ENCODE results near the gene KHDC4. TPM values are rescaled to one million over a fixed set of nuclear protein-coding genes. Genes with fewer than 3 reads are reported as not detected.

Gene KHDC4
- total RNA-seq, 1 donor from 2014 or later, result 91.5 TPM

DNA sequence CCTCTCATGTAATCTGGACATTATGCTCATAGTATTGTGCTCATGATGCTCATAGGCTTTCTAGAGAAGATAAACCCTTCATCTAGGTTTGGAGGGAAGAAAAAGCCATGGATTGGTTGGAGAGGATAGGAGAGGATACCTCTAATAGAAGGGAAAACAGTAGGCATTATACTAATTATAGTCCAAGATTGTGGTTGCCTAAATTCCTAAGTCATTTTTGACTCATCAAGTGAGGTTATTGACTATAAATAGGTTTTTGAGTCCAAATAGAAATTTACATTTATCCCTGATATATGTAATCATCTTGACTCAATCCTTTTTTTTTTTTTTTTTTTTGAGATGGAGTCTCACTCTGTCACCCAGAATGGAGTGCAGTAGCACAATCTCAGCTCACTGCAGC lies 69.8 kb downstream of the KHDC4 start:
- no peak overlapping the region for H3K9ac ChIP-seq
- H2AFZ ChIP-seq (replicated peaks), result no peak overlapping the region
- Mint-ChIP-seq H3K36me3 (peaks cover under 1% of the 10 kb centered on the region), H3K4me1 (peaks cover 9% of the 10 kb centered on the region), H3K27ac (no peak overlapping the region), H3K9me3 (no peaks in the 10 kb centered on the region), H3K27me3 (ENCODE audit: insufficient read depth, low read depth) (peaks cover 7% of the 10 kb centered on the region), H3K4me3 (no peak overlapping the region)
- H3K9me3 ChIP-seq (ENCODE audit: low read depth), result no peaks in the 10 kb centered on the region
- no peak overlapping the region for H3K4me3 ChIP-seq
- TF ChIP-seq EZH2 (IDR thresholded peaks at IDR 0.05) (no peak), EZH2phosphoT487 (IDR thresholded peaks at IDR 0.05) (no peak)
- TF ChIP-seq, protein P1, sequence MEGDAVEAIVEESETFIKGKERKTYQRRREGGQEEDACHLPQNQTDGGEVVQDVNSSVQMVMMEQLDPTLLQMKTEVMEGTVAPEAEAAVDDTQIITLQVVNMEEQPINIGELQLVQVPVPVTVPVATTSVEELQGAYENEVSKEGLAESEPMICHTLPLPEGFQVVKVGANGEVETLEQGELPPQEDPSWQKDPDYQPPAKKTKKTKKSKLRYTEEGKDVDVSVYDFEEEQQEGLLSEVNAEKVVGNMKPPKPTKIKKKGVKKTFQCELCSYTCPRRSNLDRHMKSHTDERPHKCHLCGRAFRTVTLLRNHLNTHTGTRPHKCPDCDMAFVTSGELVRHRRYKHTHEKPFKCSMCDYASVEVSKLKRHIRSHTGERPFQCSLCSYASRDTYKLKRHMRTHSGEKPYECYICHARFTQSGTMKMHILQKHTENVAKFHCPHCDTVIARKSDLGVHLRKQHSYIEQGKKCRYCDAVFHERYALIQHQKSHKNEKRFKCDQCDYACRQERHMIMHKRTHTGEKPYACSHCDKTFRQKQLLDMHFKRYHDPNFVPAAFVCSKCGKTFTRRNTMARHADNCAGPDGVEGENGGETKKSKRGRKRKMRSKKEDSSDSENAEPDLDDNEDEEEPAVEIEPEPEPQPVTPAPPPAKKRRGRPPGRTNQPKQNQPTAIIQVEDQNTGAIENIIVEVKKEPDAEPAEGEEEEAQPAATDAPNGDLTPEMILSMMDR (IDR thresholded peaks at IDR 0.05), result no peak
- H3K4me1 ChIP-seq, result no peaks in the 10 kb centered on the region
- no peaks in the 10 kb centered on the region for H3K36me3 ChIP-seq
- H3K4me2 ChIP-seq, result no peak overlapping the region
- no peaks in the 10 kb centered on the region for H3K79me2 ChIP-seq (ENCODE audit: low read depth)
- no peaks in the 10 kb centered on the region for H4K20me1 ChIP-seq (ENCODE audit: low read depth)
- peaks cover 6% of the 10 kb centered on the region for H3F3A ChIP-seq (ENCODE audit: low read depth)
- H3K27me3 ChIP-seq, result peaks cover 32% of the 10 kb centered on the region
- no peak overlapping the region for H3K27ac ChIP-seq
- no peak for DNase-seq (ENCODE audit: low spot score)

Small RNA genes within 50 kb of the gene (microRNA-seq; reads per million reads assigned to microRNA genes)
- not detected for gene MIR6738

Small RNA genes within 50 kb of the gene (small RNA-seq; reads per million reads assigned to genes)
- gene MIR6738, result not detected
- gene RF00015, result not detected
- gene SCARNA4, result not detected
- 17.3 reads per million, percentile 97 among the genes with 10 or more reads in this experiment for gene SNORA80E

Other genes starting within 250 kb of the KHDC4 start
- 42.7 and 44.8 TPM in 2 replicates for gene YY1AP1, start 245.6 kb downstream of the KHDC4 start, total RNA-seq (ENCODE audit: low replicate concordance)
- gene DAP3, start 245.3 kb downstream of the KHDC4 start, total RNA-seq (ENCODE audit: low replicate concordance), result 70.9 and 112 TPM in 2 replicates
- 31.4 and 41.8 TPM in 2 replicates for gene GON4L, start 77.2 kb downstream of the KHDC4 start, total RNA-seq (ENCODE audit: low replicate concordance)
- gene SYT11, start 74.8 kb downstream of the KHDC4 start, total RNA-seq (ENCODE audit: low replicate concordance), result 6.3 TPM in 2 replicates
- 41.5 and 51.3 TPM in 2 replicates for gene RIT1, start 23.1 kb downstream of the KHDC4 start, total RNA-seq (ENCODE audit: low replicate concordance)
- gene RXFP4, start 7.2 kb upstream of the KHDC4 start, total RNA-seq (ENCODE audit: low replicate concordance), result not detected in 2 replicates
- 79.7 and 108 TPM in 2 replicates for gene ARHGEF2, start 44.1 kb upstream of the KHDC4 start, total RNA-seq (ENCODE audit: low replicate concordance)
- 293 and 314 TPM in 2 replicates for gene SSR2, start 86.5 kb upstream of the KHDC4 start, total RNA-seq (ENCODE audit: low replicate concordance)
- gene UBQLN4, start 119.4 kb upstream of the KHDC4 start, total RNA-seq (ENCODE audit: low replicate concordance), result 43.7 and 64.9 TPM in 2 replicates
- 29.4 and 50.6 TPM in 2 replicates for gene LAMTOR2, start 120.4 kb upstream of the KHDC4 start, total RNA-seq (ENCODE audit: low replicate concordance)
- gene RAB25, start 126.7 kb upstream of the KHDC4 start, total RNA-seq (ENCODE audit: low replicate concordance), result 2.4 and 7.7 TPM in 2 replicates
- 32.2 and 62.6 TPM in 2 replicates for gene MEX3A, start 148.1 kb upstream of the KHDC4 start, total RNA-seq (ENCODE audit: low replicate concordance)
- 20.5 and 35.8 TPM in 2 replicates for gene LMNA, start 180.3 kb upstream of the KHDC4 start, total RNA-seq (ENCODE audit: low replicate concordance)
- 0.69 and 1.8 TPM in 2 replicates for gene SEMA4A, start 219.2 kb upstream of the KHDC4 start, total RNA-seq (ENCODE audit: low replicate concordance)